Smooth muscle cell of the pulmonary artery (primary cell): ENCODE measurements around the gene EXPH5. TPM values are rescaled to one million over a fixed set of nuclear protein-coding genes. Genes with fewer than 3 reads are reported as not detected.

Experiments used
- total RNA-seq: library from RNA; depleted of rRNA; stranded (reverse); fragments of >200 nt; gene quantifications from 2 replicates; pipeline ENCODE4 v1.2.3, GENCODE V29; 2014

EXPH5 gene
- 0.26 and 0.72 TPM in 2 replicates for total RNA-seq

GRCh38 chr11:108593214-108593922 lies at the start of gene EXPH5:
TSS of gene EXPH5 (minus strand) at chr11:108593768. CDS start at chr11:108593536, 232 bp downstream.

GRCh38 chr11:108498046-108498815 lies 95.3 kb downstream of the EXPH5 start, which contains the start of gene POGLUT3:
TSS of gene POGLUT3 (minus strand) at chr11:108498384. CDS start at chr11:108498366, 18 bp downstream.

GRCh38 chr11:108467091-108467823 lies 126.3 kb downstream of the EXPH5 start, which contains the start of gene C11orf65:
TSS of gene C11orf65 (minus strand) at chr11:108467529. CDS start at chr11:108461559, 5,970 bp downstream.

Other genes starting within 250 kb of the EXPH5 start
- gene C11orf65, start 126.2 kb downstream of the EXPH5 start, total RNA-seq: 0.65 and 0.73 TPM in 2 replicates
- gene POGLUT3, start 95.4 kb downstream of the EXPH5 start, total RNA-seq: 24.2 and 37.5 TPM in 2 replicates
- 17.9 and 27.1 TPM in 2 replicates for gene DDX10, start 71.3 kb upstream of the EXPH5 start, total RNA-seq